NCI-H1694 treated with DMSO at 0.1 percent for 48 hours (cell line): ENCODE measurements around the gene BICD2.

Experiments used
- DNase-seq: peaks from one replicate; lab custom pipeline; 2025; lab: John Stamatoyannopoulos, UW

The BICD2 gene

GRCh38 chr9:92668746-92669526 is 95.7 kb downstream of the BICD2 start:
- DNase-seq = no peak

DNA sequence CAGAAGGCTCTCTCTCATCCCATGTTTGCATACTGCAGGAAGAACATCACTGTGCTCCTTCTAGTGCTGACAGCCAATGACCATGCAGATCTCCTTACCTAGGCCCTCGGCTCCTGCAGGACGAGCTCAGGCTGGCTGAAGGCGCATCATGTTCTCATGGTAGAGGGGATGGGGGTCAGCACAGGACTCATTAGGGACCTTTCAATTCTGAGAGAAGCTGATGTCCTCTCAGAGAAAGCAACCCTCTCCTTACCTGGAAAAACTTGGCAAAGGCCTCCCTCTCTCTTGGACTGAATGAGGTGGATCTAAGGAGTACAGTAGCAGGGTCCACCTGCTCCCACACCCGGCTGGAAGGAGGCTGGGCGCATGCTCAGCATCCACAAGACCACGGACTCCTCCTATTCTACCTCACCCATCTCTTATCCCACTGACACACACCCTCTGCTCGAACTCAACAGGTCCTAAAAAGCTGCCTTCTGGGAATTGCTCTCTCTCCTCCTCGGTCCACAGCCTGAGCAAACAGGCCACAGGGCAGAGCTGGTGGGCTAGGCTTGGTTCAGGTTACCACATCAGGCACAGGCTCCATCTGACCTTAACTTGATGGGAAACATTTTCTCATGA is 97.6 kb downstream of the BICD2 start:
- DNase-seq = no peak

DNA sequence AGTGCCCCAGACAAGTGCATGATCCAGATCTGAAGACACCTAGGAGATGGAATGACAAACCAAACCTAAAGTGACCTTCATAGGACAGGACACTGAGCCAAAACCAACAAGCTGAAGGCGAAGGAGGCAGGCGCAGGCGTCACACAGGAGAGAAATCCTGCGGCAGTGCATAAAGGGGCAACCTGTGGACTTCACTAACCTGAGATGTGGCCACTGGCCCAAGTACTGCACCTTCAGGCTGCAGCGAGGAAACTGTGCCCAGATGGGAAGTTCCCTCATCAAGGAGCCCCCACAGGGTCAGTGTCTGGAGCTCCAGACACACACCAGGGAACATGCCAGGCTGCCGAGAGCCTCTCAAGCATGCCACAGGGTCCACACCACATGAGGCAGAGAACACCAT is 98.4 kb downstream of the BICD2 start:
- no peak for DNase-seq

DNA sequence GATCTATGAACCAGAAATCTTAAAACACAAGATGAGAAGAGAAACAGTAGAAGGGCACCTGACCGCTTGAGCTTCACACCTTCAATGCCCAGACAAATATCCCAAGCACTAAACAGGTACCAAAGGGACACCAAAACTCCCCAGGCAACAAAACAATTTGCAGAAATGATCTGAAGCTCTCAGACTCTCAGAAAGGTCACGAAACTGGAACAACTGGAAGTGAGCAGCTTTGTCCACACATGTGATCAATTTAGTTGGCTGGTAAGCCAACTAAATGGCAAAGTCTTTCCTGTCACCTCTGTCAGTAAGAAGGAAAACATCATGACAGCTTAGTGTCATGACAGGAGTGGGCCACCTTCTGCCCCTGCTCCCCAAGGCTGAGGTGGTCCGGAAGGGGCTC is 98.8 kb downstream of the BICD2 start:
- DNase-seq = no peak

DNA sequence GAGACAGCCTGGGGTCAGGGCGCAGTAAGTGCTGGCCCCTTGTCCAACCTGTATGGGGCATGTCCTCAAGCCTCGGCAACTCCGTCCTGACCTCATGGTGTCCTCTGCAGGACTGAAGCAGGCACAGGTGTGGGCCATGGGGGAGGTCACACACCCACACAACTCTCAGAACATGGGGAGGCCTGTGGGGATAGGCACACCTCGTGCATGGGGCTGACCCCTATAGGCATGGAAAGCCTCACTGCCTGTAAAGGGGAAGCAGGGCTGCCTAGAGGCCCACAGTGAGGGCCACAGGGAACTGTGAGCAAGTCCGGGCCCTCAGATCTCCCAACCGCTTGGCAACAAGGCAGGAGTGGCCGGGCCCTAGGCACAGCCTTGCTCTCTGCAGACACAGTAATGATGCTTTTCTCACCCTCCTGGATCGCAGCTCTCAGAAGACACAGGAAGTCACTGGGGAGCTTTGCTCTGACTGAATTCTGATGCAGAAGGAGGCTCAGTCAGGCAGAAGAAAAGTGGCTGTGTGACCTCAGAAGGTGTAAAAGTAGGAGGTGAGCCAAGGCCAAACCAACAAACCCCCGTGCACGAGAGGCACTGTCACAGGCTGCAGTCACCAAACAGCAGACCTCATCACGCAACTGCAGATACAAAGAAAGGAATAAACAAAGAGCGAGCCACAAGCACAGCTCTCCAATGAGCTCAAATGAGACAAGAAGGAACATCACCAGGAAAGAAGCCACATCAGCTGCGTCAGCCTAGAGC is 100.1 kb downstream of the BICD2 start:
- no peak for DNase-seq

DNA sequence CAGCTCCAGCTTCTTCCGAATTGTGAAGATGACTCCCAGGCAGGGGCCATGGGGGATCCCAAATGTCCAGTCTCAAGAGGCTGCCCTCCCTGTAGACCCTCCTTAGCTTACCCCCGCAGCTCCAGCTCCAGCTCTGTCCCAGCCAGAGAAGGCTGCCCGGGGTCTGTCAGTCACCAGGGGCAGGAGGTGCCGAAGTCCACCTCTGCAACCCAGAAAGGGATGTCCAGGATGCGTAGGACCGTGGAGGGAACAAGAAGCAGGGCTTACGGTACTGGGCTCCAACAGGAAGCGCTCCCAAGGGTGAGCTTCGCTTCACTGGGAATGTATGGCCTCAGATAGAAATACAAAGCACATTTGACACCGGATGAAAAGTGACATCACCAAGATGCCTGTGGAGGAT is 100.7 kb downstream of the BICD2 start:
- no peak for DNase-seq

DNA sequence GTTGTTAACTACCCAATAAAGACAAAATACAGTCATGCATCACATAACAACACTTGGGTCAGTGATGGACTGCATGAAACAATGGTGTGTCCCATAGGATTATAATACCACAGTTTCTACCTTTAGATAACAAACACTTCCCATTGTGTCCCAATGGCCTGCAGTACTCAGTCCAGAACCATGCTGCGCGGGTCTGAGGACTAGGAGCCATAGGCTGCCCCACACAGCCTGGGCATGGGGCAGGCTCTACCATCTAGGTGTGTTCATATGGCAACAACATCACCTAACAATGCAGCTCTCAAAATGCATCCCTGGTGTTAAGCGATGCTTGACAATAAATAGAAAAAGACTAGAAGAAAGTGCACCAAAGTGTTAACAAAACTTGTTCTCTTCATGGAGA is 101.5 kb downstream of the BICD2 start:
- DNase-seq = no peak

DNA sequence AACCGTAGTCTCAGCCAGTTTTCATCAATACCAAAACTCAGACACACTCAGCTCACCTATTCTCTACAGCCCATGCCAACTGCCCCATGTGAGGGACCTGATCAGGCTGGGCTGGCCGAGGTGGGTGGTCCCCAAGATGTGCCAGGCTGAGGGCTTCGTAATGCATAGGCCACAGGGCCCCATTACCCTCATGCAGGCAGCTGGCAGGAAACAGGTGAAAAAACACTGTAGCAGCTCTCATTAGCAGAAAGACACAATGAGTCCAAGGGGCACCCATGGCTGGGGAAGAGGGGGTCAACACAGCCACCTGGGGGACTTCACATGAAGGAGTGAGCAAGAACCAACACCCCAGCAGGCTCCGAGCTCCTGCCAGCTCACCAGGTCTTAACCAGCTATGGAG is 102.9 kb downstream of the BICD2 start:
- no peak for DNase-seq
